Erythroblast (primary cell): Measurements from ENCODE around the gene NPTXR.

Source experiments
- GATA1 ChIP-seq: IDR thresholded peaks from 2 replicates; pipeline ENCODE4 v1.6.1; 2011; ENCODE audit warnings: low read depth, mild to moderate bottlenecking, control low read depth, low read length, moderate library complexity
- POLR2A ChIP-seq: IDR thresholded peaks from 2 replicates; pipeline ENCODE4 v1.6.1; 2011; ENCODE audit warnings: mild to moderate bottlenecking, low read length

DNA sequence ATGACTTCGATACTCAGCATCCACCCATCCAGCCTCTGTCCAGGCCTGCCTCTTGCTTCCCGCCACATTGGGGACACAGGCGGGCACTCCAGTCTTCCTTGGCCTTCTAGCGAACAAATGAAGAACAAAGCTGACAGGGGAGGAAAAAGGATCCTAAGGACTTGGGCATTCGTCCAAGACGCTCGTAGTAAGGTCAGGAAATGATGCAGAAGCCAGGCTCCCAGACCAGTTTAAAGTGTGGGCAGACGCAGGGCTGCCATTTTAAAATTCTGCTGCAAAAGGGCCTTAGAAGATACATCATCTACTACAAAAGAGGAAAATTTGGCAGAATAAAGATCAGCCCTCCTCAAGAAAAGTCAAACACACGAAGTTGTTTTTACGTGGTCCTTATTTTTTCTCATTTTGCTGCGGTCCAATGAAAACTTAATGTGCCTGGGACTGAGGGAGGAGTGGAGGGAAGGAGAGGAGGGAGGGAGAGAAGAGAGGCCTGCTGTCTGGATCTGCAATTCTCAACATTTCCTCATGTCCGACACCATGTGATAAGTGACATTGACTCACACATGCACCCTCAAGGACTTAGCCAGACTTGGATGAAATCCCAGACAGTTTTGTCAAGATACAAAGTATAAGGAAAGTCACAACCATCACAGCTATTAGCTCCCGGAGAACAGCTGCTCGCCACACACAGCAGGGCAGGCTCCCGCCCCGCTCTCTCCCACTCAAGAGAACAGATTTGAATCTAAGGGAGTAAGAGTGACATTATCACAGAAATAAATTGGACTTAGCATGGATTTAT, 55.6 kb downstream of the NPTXR start:
- no peak for TF ChIP-seq POLR2A
- TF ChIP-seq GATA1, result no peak
